GM23338 (cell line): ENCODE data around the gene USP27X. TPM values are rescaled to one million over a fixed set of nuclear protein-coding genes. Genes with fewer than 3 reads are reported as not detected.

ENCODE experiments used
- ATAC-seq: fragments of 200-7000 bp; cut with Tn5 transposase; 3 replicates; pipeline ENCODE4 v1.9.1; 2020
- DNase-seq: peaks from one replicate; pipeline ENCODE4 v3.0.0-alpha.2; 2015; ENCODE audit warnings: low spot score
- H2AFZ ChIP-seq: fragments of 200-600 bp; sonication (generic); 2 replicates; pipeline ENCODE4 v1.8.0; 2016; ENCODE audit warnings: antibody characterized with exemption, mild to moderate bottlenecking, moderate library complexity
- H3F3A ChIP-seq: fragments of 200-600 bp; sonication (generic); replicated peaks from 2 replicates; pipeline ENCODE4 v1.8.0; 2017; ENCODE audit warnings: antibody characterized with exemption, mixed run types, low read depth
- H3K27ac ChIP-seq: fragments of 200-600 bp; sonication (generic); 2 replicates; pipeline ENCODE4 v1.6.1; 2016; ENCODE audit warnings: low read depth
- H3K27me3 ChIP-seq: fragments of 200-600 bp; sonication (generic); 2 replicates; pipeline ENCODE4 v1.8.0; 2016; ENCODE audit warnings: mild to moderate bottlenecking, mixed run types, moderate library complexity; ENCODE audit not compliant: insufficient read depth
- H3K36me3 ChIP-seq: fragments of 200-600 bp; sonication (generic); 2 replicates; pipeline ENCODE4 v1.8.0; 2016; ENCODE audit warnings: mild to moderate bottlenecking; ENCODE audit not compliant: insufficient read depth
- H3K4me1 ChIP-seq: fragments of 200-600 bp; sonication (generic); 2 replicates; pipeline ENCODE4 v1.8.0; 2016; ENCODE audit warnings: mild to moderate bottlenecking, moderate library complexity; ENCODE audit not compliant: insufficient read depth
- H3K4me2 ChIP-seq: fragments of 200-600 bp; sonication (generic); 2 replicates; pipeline ENCODE4 v1.7.1; 2017; ENCODE audit warnings: mixed run types
- H3K4me3 ChIP-seq: fragments of 200-600 bp; sonication (generic); 2 replicates; pipeline ENCODE4 v1.6.1; 2016; ENCODE audit warnings: mixed run types
- H3K79me2 ChIP-seq: fragments of 200-600 bp; sonication (generic); replicated peaks from 2 replicates; pipeline ENCODE4 v1.8.0; 2017; ENCODE audit warnings: mild to moderate bottlenecking; ENCODE audit not compliant: insufficient read depth
- H3K9me2 ChIP-seq: fragments of 200-600 bp; sonication (generic); 2 replicates; pipeline ENCODE4 v1.8.0; 2017; ENCODE audit not compliant: insufficient read depth
- H4K20me1 ChIP-seq: fragments of 200-600 bp; sonication (generic); replicated peaks from 2 replicates; pipeline ENCODE4 v1.8.0; 2017; ENCODE audit warnings: mild to moderate bottlenecking; ENCODE audit not compliant: insufficient read depth
- H3K27ac Mint-ChIP-seq: 2 replicates; pipeline ENCODE4 v1.8.0; 2020; ENCODE audit warnings: inconsistent platforms, mild to moderate bottlenecking, moderate library complexity, mixed read lengths
- H3K27me3 Mint-ChIP-seq: 3 replicates; pipeline ENCODE4 v1.8.0; 2022; ENCODE audit warnings: low read depth, mild to moderate bottlenecking, moderate library complexity, mixed read lengths, inconsistent platforms; ENCODE audit not compliant: insufficient read depth, poor library complexity
- H3K36me3 Mint-ChIP-seq: 3 replicates; pipeline ENCODE4 v1.8.0; 2021; ENCODE audit warnings: low read depth, mild to moderate bottlenecking, inconsistent platforms, moderate library complexity, mixed read lengths
- H3K4me1 Mint-ChIP-seq: 3 replicates; pipeline ENCODE4 v1.8.0; 2020; ENCODE audit warnings: mild to moderate bottlenecking, inconsistent platforms, mixed read lengths
- H3K4me3 Mint-ChIP-seq: 3 replicates; pipeline ENCODE4 v1.8.0; 2021; ENCODE audit warnings: moderate library complexity, mild to moderate bottlenecking, inconsistent platforms, mixed read lengths
- H3K9me3 Mint-ChIP-seq: 3 replicates; pipeline ENCODE4 v1.8.0; 2020; ENCODE audit warnings: moderate library complexity, mild to moderate bottlenecking, inconsistent platforms, mixed read lengths
- EZH2phosphoT487 ChIP-seq: fragments of 200-600 bp; sonication (generic); IDR thresholded peaks from one replicate; pipeline ENCODE4 v1.8.1; 2018; ENCODE audit warnings: antibody characterized with exemption; ENCODE audit not compliant: unreplicated experiment
- POLR2AphosphoS5 ChIP-seq: IDR thresholded peaks from 2 replicates; pipeline ENCODE4 v1.6.1; 2016; ENCODE audit warnings: antibody characterized with exemption, low read depth
- ZNF331 ChIP-seq: fragments of 250-450 bp; sonication (Bioruptor Pico); IDR thresholded peaks from 2 replicates; pipeline ENCODE4 v1.5.0; 2020; ENCODE audit warnings: low read depth, mild to moderate bottlenecking, moderate library complexity
- polyA plus RNA-seq: library from polyadenylated mRNA; unstranded; fragments of >200 nt; fragmentation: Nextera tagmentation; extraction: Ambion mirVana; gene quantifications from 2 replicates; pipeline ENCODE4 v1.2.1, GENCODE V29; 2016
- total RNA-seq: library from RNA; depleted of rRNA; stranded (reverse); fragments of >200 nt; shearing (Covaris generic); gene quantifications from 2 replicates; pipeline ENCODE4 v1.2.3, GENCODE V29; 2014
- TF ChIP-seq, protein P1 (sequence below): fragments of 250-450 bp; sonication (Bioruptor Pico); IDR thresholded peaks from 2 replicates; pipeline ENCODE4 v1.5.0; 2020; ENCODE audit warnings: mild to moderate bottlenecking, moderate library complexity
- TF ChIP-seq, protein P2 (sequence below): IDR thresholded peaks from 2 replicates; pipeline ENCODE4 v1.6.1; 2016; ENCODE audit warnings: antibody characterized with exemption

Gene USP27X
- total and polyA plus RNA-seq, 2 experiments from 2014 or later, result 1.1 to 5.0 TPM

GRCh38 chrX:49921109-49921508 lies 41.8 kb downstream of the USP27X start:
- Mint-ChIP-seq H3K27ac (no peak overlapping the region), H3K36me3 (peaks cover 2% of the 10 kb centered on the region; the same call in 1 of the 3 replicates), H3K27me3 (peaks cover 4% of the 10 kb centered on the region), H3K4me3 (no peak overlapping the region), H3K9me3 (no peaks in the 10 kb centered on the region), H3K4me1 (peaks cover 20% of the 10 kb centered on the region)
- Histone ChIP-seq H2AFZ (no peak overlapping the region), H3K4me3 (no peak overlapping the region), H3K9me2 (no peaks in the 10 kb centered on the region), H3K27me3 (peaks cover 18% of the 10 kb centered on the region), H3K4me2 (no peak overlapping the region), H3K27ac (no peak overlapping the region), H4K20me1 (no peaks in the 10 kb centered on the region), H3K36me3 (no peaks in the 10 kb centered on the region), H3K79me2 (no peaks in the 10 kb centered on the region), H3K4me1 (no peaks in the 10 kb centered on the region; the same call in none of the 2 replicates), H3F3A (no peaks in the 10 kb centered on the region)
- no peak for ATAC-seq
- DNase-seq, result no peak
- TF ChIP-seq POLR2AphosphoS5, result no peak
- TF ChIP-seq ZNF331 (CRISPR knock-in tag), result no peak
- no peak for TF ChIP-seq EZH2phosphoT487
- TF ChIP-seq, protein P1, sequence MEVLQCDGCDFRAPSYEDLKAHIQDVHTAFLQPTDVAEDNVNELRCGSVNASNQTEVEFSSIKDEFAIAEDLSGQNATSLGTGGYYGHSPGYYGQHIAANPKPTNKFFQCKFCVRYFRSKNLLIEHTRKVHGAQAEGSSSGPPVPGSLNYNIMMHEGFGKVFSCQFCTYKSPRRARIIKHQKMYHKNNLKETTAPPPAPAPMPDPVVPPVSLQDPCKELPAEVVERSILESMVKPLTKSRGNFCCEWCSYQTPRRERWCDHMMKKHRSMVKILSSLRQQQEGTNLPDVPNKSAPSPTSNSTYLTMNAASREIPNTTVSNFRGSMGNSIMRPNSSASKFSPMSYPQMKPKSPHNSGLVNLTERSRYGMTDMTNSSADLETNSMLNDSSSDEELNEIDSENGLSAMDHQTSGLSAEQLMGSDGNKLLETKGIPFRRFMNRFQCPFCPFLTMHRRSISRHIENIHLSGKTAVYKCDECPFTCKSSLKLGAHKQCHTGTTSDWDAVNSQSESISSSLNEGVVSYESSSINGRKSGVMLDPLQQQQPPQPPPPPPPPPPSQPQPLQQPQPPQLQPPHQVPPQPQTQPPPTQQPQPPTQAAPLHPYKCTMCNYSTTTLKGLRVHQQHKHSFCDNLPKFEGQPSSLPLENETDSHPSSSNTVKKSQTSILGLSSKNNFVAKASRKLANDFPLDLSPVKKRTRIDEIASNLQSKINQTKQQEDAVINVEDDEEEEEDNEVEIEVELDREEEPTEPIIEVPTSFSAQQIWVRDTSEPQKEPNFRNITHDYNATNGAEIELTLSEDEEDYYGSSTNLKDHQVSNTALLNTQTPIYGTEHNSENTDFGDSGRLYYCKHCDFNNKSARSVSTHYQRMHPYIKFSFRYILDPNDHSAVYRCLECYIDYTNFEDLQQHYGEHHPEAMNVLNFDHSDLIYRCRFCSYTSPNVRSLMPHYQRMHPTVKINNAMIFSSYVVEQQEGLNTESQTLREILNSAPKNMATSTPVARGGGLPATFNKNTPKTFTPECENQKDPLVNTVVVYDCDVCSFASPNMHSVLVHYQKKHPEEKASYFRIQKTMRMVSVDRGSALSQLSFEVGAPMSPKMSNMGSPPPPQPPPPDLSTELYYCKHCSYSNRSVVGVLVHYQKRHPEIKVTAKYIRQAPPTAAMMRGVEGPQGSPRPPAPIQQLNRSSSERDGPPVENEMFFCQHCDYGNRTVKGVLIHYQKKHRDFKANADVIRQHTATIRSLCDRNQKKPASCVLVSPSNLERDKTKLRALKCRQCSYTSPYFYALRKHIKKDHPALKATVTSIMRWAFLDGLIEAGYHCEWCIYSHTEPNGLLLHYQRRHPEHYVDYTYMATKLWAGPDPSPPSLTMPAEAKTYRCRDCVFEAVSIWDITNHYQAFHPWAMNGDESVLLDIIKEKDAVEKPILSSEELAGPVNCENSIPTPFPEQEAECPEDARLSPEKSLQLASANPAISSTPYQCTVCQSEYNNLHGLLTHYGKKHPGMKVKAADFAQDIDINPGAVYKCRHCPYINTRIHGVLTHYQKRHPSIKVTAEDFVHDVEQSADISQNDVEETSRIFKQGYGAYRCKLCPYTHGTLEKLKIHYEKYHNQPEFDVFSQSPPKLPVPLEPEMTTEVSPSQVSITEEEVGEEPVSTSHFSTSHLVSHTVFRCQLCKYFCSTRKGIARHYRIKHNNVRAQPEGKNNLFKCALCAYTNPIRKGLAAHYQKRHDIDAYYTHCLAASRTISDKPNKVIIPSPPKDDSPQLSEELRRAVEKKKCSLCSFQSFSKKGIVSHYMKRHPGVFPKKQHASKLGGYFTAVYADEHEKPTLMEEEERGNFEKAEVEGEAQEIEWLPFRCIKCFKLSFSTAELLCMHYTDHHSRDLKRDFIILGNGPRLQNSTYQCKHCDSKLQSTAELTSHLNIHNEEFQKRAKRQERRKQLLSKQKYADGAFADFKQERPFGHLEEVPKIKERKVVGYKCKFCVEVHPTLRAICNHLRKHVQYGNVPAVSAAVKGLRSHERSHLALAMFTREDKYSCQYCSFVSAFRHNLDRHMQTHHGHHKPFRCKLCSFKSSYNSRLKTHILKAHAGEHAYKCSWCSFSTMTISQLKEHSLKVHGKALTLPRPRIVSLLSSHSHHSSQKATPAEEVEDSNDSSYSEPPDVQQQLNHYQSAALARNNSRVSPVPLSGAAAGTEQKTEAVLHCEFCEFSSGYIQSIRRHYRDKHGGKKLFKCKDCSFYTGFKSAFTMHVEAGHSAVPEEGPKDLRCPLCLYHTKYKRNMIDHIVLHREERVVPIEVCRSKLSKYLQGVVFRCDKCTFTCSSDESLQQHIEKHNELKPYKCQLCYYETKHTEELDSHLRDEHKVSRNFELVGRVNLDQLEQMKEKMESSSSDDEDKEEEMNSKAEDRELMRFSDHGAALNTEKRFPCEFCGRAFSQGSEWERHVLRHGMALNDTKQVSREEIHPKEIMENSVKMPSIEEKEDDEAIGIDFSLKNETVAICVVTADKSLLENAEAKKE, result no peak
- TF ChIP-seq, protein P2, sequence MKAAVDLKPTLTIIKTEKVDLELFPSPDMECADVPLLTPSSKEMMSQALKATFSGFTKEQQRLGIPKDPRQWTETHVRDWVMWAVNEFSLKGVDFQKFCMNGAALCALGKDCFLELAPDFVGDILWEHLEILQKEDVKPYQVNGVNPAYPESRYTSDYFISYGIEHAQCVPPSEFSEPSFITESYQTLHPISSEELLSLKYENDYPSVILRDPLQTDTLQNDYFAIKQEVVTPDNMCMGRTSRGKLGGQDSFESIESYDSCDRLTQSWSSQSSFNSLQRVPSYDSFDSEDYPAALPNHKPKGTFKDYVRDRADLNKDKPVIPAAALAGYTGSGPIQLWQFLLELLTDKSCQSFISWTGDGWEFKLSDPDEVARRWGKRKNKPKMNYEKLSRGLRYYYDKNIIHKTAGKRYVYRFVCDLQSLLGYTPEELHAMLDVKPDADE, result no peak
